OCI-LY3 (cell line): ENCODE results near the gene TMCC2.
A peak's percentile ranks its signal among the peaks of the same experiment; 100 is the strongest.

ENCODE experiments used
- H2AFZ ChIP-seq: fragments of 200-600, 300-600 bp; shearing (Covaris generic); 2 replicates; pipeline ENCODE4 v1.6.0; 2014; ENCODE audit warnings: antibody characterized with exemption, low read depth, low read length
- H3K27ac ChIP-seq: fragments of 200-600, 300-600 bp; sonication (generic); 2 replicates; pipeline ENCODE4 v1.5.1; 2014; ENCODE audit warnings: mild to moderate bottlenecking, low read length, moderate library complexity, mixed read lengths
- H3K27me3 ChIP-seq: fragments of 200-600, 300-600 bp; sonication (generic); 2 replicates; pipeline ENCODE4 v1.6.1; 2014; ENCODE audit warnings: low read depth, low read length, mixed read lengths
- H3K36me3 ChIP-seq: fragments of 200-600, 300-600 bp; sonication (generic); replicated peaks from 2 replicates; pipeline ENCODE3; 2014; ENCODE audit warnings: low read depth, low read length, mixed read lengths
- H3K4me1 ChIP-seq: fragments of 300-600, 200-600 bp; sonication (generic); 2 replicates; pipeline ENCODE4 v1.6.1; 2014; ENCODE audit warnings: low read length, mixed read lengths
- H3K4me2 ChIP-seq: fragments of 200-600, 300-600 bp; sonication (generic); 2 replicates; pipeline ENCODE4 v1.6.1; 2014; ENCODE audit warnings: low read length, mixed read lengths
- H3K4me3 ChIP-seq: fragments of 300-600, 200-600 bp; sonication (generic); 2 replicates; pipeline ENCODE4 v1.5.1; 2014; ENCODE audit warnings: antibody characterized with exemption, mild to moderate bottlenecking, low read length, moderate library complexity
- H3K79me2 ChIP-seq: fragments of 300-600, 200-600 bp; shearing (Covaris generic); 2 replicates; pipeline ENCODE4 v1.6.1; 2014; ENCODE audit warnings: mild to moderate bottlenecking, low read length, mixed read lengths
- H3K9ac ChIP-seq: fragments of 300-600, 200-600 bp; shearing (Covaris generic); 2 replicates; pipeline ENCODE4 v1.6.0; 2014; ENCODE audit warnings: mild to moderate bottlenecking, low read length, moderate library complexity
- H3K9me3 ChIP-seq: fragments of 200-600, 300-600 bp; shearing (Covaris generic); 2 replicates; pipeline ENCODE4 v1.6.1; 2014; ENCODE audit warnings: low read length, mixed read lengths; ENCODE audit not compliant: insufficient read depth
- H4K20me1 ChIP-seq: fragments of 200-600, 300-600 bp; sonication (generic); 2 replicates; pipeline ENCODE4 v1.6.1; 2016; ENCODE audit warnings: low read length, mixed read lengths; ENCODE audit not compliant: insufficient read depth
- CTCF ChIP-seq: fragments of 200-600, 300-600 bp; sonication (generic); IDR thresholded peaks from 2 replicates; pipeline ENCODE4 v1.5.1; 2014; ENCODE audit warnings: antibody characterized with exemption, low read length, low read depth
- EZH2phosphoT487 ChIP-seq: fragments of 200-600 bp; shearing (Covaris generic); IDR thresholded peaks from 2 replicates; pipeline ENCODE4 v1.6.1; 2018; ENCODE audit warnings: antibody characterized with exemption, mixed run types, low read depth

The TMCC2 gene

GRCh38 chr1:205217418-205217817, 10.3 kb upstream of the TMCC2 start:
- no peaks in the 10 kb centered on the region for H3K9me3 ChIP-seq
- H2AFZ ChIP-seq: no peak overlapping the region
- H3K9ac ChIP-seq: no peak overlapping the region
- TF ChIP-seq CTCF (no peak), EZH2phosphoT487 (no peak)
- H3K4me3 ChIP-seq: no peak overlapping the region
- H3K79me2 ChIP-seq: no peaks in the 10 kb centered on the region
- H3K36me3 ChIP-seq: no peaks in the 10 kb centered on the region
- H3K27me3 ChIP-seq: peaks cover 4% of the 10 kb centered on the region; the same call in 1 of the 2 replicates
- H4K20me1 ChIP-seq: no peaks in the 10 kb centered on the region
- no peak overlapping the region for H3K27ac ChIP-seq
- H3K4me1 ChIP-seq: peaks cover 17% of the 10 kb centered on the region
- H3K4me2 ChIP-seq: no peak overlapping the region

GRCh38 chr1:205220421-205220820, 7.3 kb upstream of the TMCC2 start:
- no peak overlapping the region for H3K9ac ChIP-seq
- no peaks in the 10 kb centered on the region for H3K9me3 ChIP-seq
- H3K4me2 ChIP-seq: no peak overlapping the region
- H4K20me1 ChIP-seq: no peaks in the 10 kb centered on the region
- H3K4me3 ChIP-seq: no peak overlapping the region
- TF ChIP-seq CTCF (no peak), EZH2phosphoT487 (no peak)
- peaks cover 19% of the 10 kb centered on the region for H3K27me3 ChIP-seq
- no peaks in the 10 kb centered on the region for H3K79me2 ChIP-seq
- no peak overlapping the region for H2AFZ ChIP-seq
- peaks cover 2% of the 10 kb centered on the region for H3K4me1 ChIP-seq
- H3K27ac ChIP-seq: no peak overlapping the region
- H3K36me3 ChIP-seq: no peaks in the 10 kb centered on the region

GRCh38 chr1:205224736-205225135, 3.0 kb upstream of the TMCC2 start:
- H3K27ac ChIP-seq: no peak overlapping the region
- H3K4me1 ChIP-seq: peaks cover 13% of the 10 kb centered on the region
- H2AFZ ChIP-seq: no peak overlapping the region
- no peak overlapping the region for H3K4me2 ChIP-seq
- no peaks in the 10 kb centered on the region for H4K20me1 ChIP-seq
- H3K9ac ChIP-seq: no peak overlapping the region
- H3K9me3 ChIP-seq: no peaks in the 10 kb centered on the region
- no peak for TF ChIP-seq EZH2phosphoT487
- no peak for TF ChIP-seq CTCF
- H3K4me3 ChIP-seq: no peak overlapping the region
- no peaks in the 10 kb centered on the region for H3K79me2 ChIP-seq
- no peaks in the 10 kb centered on the region for H3K36me3 ChIP-seq
- H3K27me3 ChIP-seq: peaks cover 30% of the 10 kb centered on the region

GRCh38 chr1:205225901-205226765, 1.6 kb upstream of the TMCC2 start:
- Histone ChIP-seq H3K27ac (no peak overlapping the region), H3K4me2 (peak overlapping the region; percentile 92; the same call in 1 of the 2 replicates), H3K36me3 (no peaks in the 10 kb centered on the region), H3K27me3 (peaks cover 30% of the 10 kb centered on the region), H3K4me3 (no peak overlapping the region), H3K9ac (no peak overlapping the region), H3K4me1 (peaks cover 22% of the 10 kb centered on the region), H3K79me2 (no peaks in the 10 kb centered on the region), H2AFZ (no peak overlapping the region), H4K20me1 (no peaks in the 10 kb centered on the region), H3K9me3 (no peaks in the 10 kb centered on the region)
- TF ChIP-seq CTCF: no peak
- no peak for TF ChIP-seq EZH2phosphoT487
